Measurements from ENCODE around the gene EVC. TPM values are rescaled to one million over a fixed set of nuclear protein-coding genes. Genes with fewer than 3 reads are reported as not detected.

EVC gene
- total RNA-seq, 2 experiments from 2014 or later = 2.2 to 4.0 TPM

- DNase-seq (no peak), ATAC-seq (no peak)
- H3K4me1 Mint-ChIP-seq = no peaks in the 10 kb centered on the region
- no peaks in the 10 kb centered on the region for H3K27me3 Mint-ChIP-seq
- H3K4me3 Mint-ChIP-seq = no peak overlapping the region
- H3K9me3 Mint-ChIP-seq (ENCODE audit: low read depth) = peaks cover 7% of the 10 kb centered on the region
- peaks cover under 1% of the 10 kb centered on the region for H3K36me3 Mint-ChIP-seq
- H3K27ac Mint-ChIP-seq = no peak overlapping the region
- CTCF ChIA-PET = no interaction called here
Observed at GRCh38 chr4:5730993-5731990, 20.3 kb downstream of the EVC start.

DNA sequence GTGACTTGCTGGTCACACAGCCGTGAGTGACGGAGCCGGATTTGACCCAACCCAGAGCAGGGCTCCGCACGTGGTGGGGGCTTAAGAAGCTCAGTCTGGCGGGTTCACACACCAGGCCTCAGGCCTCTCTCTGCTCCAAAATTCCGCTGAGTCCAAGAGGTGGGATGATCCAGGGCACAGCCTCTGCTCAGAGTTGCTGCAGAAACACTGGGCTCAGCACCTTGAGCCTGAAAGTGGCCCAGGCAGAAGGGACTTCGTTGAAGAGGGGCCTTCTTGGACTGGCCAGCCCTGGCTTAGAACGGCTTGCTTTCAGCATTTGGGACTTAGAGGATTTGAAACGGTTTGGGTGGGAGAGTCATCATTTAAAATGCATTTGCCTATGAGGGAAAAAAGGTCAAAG, 21.2 kb downstream of the EVC start:
- no peak for DNase-seq
- no peak overlapping the region for H3K27ac Mint-ChIP-seq
- CTCF ChIA-PET = no interaction called here
- no peak for ATAC-seq
- H3K4me3 Mint-ChIP-seq = no peak overlapping the region
- H3K9me3 Mint-ChIP-seq (ENCODE audit: low read depth) = peaks cover 7% of the 10 kb centered on the region
- no peaks in the 10 kb centered on the region for H3K36me3 Mint-ChIP-seq
- no peaks in the 10 kb centered on the region for H3K4me1 Mint-ChIP-seq
- H3K27me3 Mint-ChIP-seq = no peaks in the 10 kb centered on the region

DNA sequence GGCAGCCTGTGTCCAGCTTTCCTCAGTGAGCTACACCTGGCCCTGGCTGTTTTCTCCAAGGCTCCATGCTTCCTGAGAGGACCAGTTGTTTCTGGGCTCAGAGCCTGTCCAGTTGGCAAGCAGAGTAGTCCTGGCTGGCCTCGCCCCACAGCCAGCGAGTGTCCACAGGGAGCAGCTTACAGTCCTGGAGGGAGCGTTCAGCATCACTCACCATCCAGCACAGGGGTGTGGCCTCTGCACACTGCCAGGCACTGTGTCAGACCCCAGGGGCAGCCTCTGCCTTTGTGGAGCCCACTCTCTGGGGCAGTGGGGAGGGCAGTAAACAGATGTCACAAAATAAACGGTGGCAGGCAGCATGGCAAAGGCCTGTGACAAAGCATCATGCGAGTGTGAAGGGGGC, 23.9 kb downstream of the EVC start:
- CTCF ChIA-PET = no interaction called here
- no peak overlapping the region for H3K4me3 Mint-ChIP-seq
- ATAC-seq (no peak), DNase-seq (no peak)
- no peaks in the 10 kb centered on the region for H3K27me3 Mint-ChIP-seq
- H3K36me3 Mint-ChIP-seq = no peaks in the 10 kb centered on the region
- no peaks in the 10 kb centered on the region for H3K4me1 Mint-ChIP-seq
- no peak overlapping the region for H3K27ac Mint-ChIP-seq
- H3K9me3 Mint-ChIP-seq (ENCODE audit: low read depth) = no peaks in the 10 kb centered on the region

- no peaks in the 10 kb centered on the region for H3K36me3 Mint-ChIP-seq
- no peak for ATAC-seq
- no peak overlapping the region for H3K4me3 Mint-ChIP-seq
- no peaks in the 10 kb centered on the region for H3K9me3 Mint-ChIP-seq (ENCODE audit: low read depth)
- DNase-seq = no peak
- H3K4me1 Mint-ChIP-seq = no peaks in the 10 kb centered on the region
- H3K27ac Mint-ChIP-seq = no peak overlapping the region
- CTCF ChIA-PET = no interaction called here
- no peaks in the 10 kb centered on the region for H3K27me3 Mint-ChIP-seq
Observed at GRCh38 chr4:5735463-5735862, 24.5 kb downstream of the EVC start.

DNA sequence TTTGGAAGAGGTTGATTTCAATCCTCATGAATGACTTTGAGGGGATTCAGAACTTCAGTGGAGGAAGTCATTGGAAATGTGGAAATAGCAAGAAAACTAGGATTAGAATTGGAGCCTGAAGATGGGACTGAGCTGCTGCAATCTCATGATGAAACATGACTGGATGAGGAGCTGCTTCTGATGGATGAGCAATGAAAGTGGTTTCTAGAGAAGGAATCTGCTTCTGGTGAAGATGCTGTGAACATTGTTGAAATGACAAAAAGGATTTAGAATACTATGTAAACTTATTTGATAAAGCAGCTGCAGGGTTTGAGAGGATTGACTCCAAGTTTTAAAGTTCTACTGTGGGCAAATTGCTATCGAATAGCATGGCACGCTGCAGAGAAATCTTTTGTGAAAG, 27.1 kb downstream of the EVC start:
- Mint-ChIP-seq H3K4me3 (no peak overlapping the region), H3K36me3 (no peaks in the 10 kb centered on the region), H3K4me1 (no peaks in the 10 kb centered on the region), H3K27me3 (no peaks in the 10 kb centered on the region), H3K27ac (no peak overlapping the region), H3K9me3 (ENCODE audit: low read depth) (no peaks in the 10 kb centered on the region)
- ATAC-seq (no peak), DNase-seq (no peak)
- CTCF ChIA-PET = no interaction called here

- no peak for ATAC-seq
- Mint-ChIP-seq H3K27me3 (no peaks in the 10 kb centered on the region), H3K36me3 (no peaks in the 10 kb centered on the region), H3K4me3 (no peak overlapping the region), H3K9me3 (ENCODE audit: low read depth) (no peaks in the 10 kb centered on the region), H3K27ac (no peak overlapping the region), H3K4me1 (no peaks in the 10 kb centered on the region)
- DNase-seq = no peak
- CTCF ChIA-PET = no interaction called here
Observed at GRCh38 chr4:5742388-5742787, 31.4 kb downstream of the EVC start.

- no peaks in the 10 kb centered on the region for H3K36me3 Mint-ChIP-seq
Observed at GRCh38 chr4:5742968-5743367, 32.0 kb downstream of the EVC start.

DNA sequence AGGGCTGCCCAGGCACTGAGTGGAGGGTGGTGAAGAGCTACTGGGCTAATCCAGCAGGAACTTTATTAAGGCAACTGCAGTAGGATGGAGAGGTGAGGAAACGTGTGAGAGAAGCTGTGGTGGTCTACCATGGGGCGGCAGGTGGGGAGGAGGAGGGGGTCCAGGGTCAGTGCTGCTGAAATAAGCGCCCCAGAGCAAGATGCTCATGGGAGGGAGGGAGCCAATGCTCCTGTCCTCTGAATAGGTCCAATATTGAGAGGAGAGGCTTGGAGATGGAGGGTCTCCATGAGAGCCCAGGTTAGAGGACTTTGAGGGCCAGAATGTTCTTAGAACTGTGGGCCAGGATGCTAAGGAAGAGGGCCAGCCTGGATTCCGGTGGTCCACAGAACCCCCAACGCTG, 35.2 kb downstream of the EVC start:
- Mint-ChIP-seq H3K4me3 (no peak overlapping the region), H3K27ac (no peak overlapping the region), H3K27me3 (no peaks in the 10 kb centered on the region), H3K36me3 (no peaks in the 10 kb centered on the region), H3K9me3 (ENCODE audit: low read depth) (no peaks in the 10 kb centered on the region), H3K4me1 (no peaks in the 10 kb centered on the region)
- DNase-seq (no peak), ATAC-seq (no peak)
- CTCF ChIA-PET = no interaction called here

More at GRCh38 chr4:5742968-5743367, 32.0 kb downstream of the EVC start:
- no peaks in the 10 kb centered on the region for H3K27me3 Mint-ChIP-seq
- DNase-seq = no peak
- H3K9me3 Mint-ChIP-seq (ENCODE audit: low read depth) = no peaks in the 10 kb centered on the region
- H3K27ac Mint-ChIP-seq = no peak overlapping the region
- no peak overlapping the region for H3K4me3 Mint-ChIP-seq
- no peak for ATAC-seq
- H3K4me1 Mint-ChIP-seq = no peaks in the 10 kb centered on the region
- CTCF ChIA-PET = no interaction called here

DNA sequence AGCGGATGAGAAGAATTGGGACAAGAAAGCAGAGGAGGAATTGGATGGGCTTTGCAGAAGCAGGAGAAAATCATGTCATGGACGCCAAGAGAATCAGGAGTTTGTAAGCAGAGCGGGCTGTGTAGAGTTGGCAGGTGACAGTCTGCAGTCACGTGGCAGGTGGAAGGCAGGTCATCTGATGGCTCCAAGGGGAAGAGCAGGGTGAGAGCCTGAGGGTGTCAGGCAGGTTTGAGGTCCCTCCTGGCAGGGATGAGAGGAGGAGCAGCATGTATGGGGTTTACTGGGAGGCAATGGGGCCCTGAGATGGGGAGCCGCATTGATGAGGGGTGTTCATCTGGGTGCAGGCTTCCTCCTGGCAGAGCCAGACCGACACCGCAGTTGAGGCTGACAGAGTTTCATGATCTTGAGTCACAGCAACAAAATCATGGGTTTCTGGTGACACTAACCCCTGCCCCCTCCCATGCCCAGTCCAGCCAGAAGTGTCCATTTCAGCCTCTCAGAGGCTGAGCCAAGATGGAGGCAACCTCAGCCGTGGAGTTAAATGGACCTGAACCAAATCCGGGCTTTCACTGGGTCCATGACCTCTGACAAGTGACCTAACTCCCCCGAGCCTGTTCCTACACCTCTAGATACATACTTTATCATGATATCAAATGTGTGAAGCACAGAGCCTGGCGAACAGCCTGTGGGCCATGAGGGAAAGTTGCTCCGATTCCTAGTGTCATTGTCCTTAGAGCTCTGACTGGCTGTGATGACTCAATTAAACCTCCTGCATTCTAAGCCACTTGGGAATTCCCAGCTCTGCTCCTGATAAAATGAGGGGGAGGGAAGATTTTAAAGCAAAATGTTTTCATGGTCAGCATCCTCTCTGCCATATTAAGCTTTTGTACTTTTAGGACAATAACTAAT, 36.1 kb downstream of the EVC start:
- ATAC-seq = no peak
- Mint-ChIP-seq H3K4me1 (no peaks in the 10 kb centered on the region), H3K27ac (no peak overlapping the region), H3K36me3 (no peaks in the 10 kb centered on the region), H3K4me3 (no peak overlapping the region), H3K9me3 (ENCODE audit: low read depth) (no peaks in the 10 kb centered on the region), H3K27me3 (no peaks in the 10 kb centered on the region)
- DNase-seq = no peak
- CTCF ChIA-PET = no interaction called here

DNA sequence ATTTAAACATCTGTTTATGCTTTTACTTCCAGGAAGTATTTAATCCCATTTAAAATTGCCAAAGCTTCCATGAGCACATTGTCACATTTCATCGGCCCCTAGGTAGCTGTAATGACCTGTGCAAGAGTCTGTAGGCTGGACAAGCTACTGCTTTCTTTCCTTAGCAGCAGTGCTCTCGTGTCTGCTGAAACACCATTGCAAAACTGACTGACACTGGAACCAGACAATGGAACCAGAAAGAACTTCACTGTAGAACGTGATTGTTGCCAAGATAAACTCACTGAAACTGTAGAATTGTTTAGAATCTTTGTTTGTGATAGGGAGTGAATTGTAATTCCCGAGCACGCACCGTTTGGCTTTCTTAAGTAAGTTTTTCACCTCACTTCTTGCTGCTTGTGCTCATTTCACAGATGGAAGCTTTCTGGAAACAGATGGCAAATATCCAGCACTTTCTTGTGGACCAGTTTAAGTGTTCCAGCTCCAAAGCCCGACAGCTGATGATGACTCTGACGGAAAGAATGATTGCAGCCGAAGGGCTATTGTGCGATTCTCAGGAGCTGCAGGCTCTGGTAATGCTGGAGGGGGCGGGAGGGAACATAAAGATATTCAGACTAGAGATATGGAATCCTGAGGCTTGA, 36.9 kb downstream of the EVC start:
- H3K36me3 Mint-ChIP-seq = no peaks in the 10 kb centered on the region
- no peaks in the 10 kb centered on the region for H3K27me3 Mint-ChIP-seq
- ATAC-seq (no peak), DNase-seq (no peak)
- CTCF ChIA-PET = no interaction called here
- no peaks in the 10 kb centered on the region for H3K9me3 Mint-ChIP-seq (ENCODE audit: low read depth)
- no peak overlapping the region for H3K4me3 Mint-ChIP-seq
- H3K27ac Mint-ChIP-seq = no peak overlapping the region
- H3K4me1 Mint-ChIP-seq = no peaks in the 10 kb centered on the region

DNA sequence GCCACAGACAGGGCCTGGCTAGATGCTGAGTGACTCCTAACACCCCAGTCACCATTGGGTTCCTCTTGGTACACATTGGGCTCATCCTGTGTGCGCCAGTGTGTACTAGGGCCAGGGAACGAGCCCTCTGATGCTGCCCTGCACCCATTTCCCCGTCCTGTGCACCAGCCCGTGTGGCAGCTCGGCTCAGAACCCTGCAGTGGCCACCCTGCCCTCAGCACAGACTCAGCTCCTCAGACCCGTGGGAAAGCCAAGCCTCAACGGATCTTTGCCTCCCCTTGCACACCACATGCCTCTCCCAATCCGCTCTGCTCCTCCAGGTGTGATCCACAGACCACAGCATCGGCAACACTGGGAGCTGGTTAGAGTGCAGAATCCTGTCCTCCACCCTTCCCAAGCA, 38.6 kb downstream of the EVC start:
- CTCF ChIA-PET = interaction anchor here (0.7 kb wide), 1 partner anchor 1709 kb away, joined by 3 read pairs; no protein-coding TSS in a partner anchor
- Mint-ChIP-seq H3K27ac (no peak overlapping the region), H3K36me3 (no peaks in the 10 kb centered on the region), H3K27me3 (no peaks in the 10 kb centered on the region), H3K9me3 (ENCODE audit: low read depth) (no peaks in the 10 kb centered on the region), H3K4me1 (no peaks in the 10 kb centered on the region), H3K4me3 (no peak overlapping the region)
- no peak for ATAC-seq
- DNase-seq = no peak

DNA sequence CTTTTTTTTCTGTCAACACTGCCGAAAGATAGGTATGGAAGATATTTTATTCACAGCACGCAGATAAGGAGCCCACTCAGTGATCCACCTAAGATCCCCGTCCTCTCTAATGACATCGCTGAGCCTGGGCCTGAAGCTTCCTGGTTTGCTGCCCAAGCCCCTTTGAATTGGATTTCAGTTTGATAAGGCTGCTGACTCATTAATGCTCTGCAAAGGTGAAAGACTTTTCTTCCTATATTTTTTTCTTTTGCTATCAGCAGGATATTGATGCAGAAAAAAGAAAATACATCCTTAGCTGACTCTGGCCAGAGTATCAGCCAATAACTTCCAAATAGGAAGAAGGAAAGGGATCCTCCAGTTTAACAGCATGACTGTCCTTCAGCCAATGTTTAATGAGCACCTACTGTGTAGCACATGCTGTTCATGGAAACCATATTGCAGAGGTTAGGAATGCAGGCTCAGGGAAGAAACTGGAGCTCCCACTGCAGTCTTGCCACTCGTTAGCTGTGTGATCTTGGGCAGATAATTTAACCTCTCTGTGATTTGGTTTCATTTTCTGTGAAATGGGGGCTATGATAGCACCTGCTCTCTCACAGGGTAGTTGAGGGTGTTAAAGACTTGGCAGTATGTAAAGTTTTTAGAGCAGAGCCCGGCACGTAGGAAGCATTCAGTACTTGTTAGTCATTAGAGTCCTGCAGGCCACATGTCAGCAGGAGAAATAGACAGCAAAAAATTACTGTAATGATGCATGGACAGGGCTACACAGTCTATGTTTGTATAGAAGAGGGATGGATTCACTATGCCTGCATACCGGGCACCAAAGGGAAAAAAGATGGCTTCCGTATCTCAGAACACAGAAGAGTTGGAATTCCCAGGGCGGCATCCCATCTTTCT, 39.3 kb downstream of the EVC start:
- no peak for DNase-seq
- no peaks in the 10 kb centered on the region for H3K9me3 Mint-ChIP-seq (ENCODE audit: low read depth)
- H3K36me3 Mint-ChIP-seq = no peaks in the 10 kb centered on the region
- H3K4me1 Mint-ChIP-seq = no peaks in the 10 kb centered on the region
- CTCF ChIA-PET = no interaction called here
- no peaks in the 10 kb centered on the region for H3K27me3 Mint-ChIP-seq
- no peak overlapping the region for H3K4me3 Mint-ChIP-seq
- no peak for ATAC-seq
- no peak overlapping the region for H3K27ac Mint-ChIP-seq

Data from activated CD8-positive, alpha-beta memory T cell treated with anti-CD3 and anti-CD28 coated beads, Interleukin-2, amount 10 ng/mL, durations not matched to agents 7 days and 5 days (primary cell).